ENCODE results near the gene CFAP65. TPM values are rescaled to one million over a fixed set of nuclear protein-coding genes. Genes with fewer than 3 reads are reported as not detected.

Gene CFAP65
- total RNA-seq, 2 donors from 2014 or later: not detected

DNA sequence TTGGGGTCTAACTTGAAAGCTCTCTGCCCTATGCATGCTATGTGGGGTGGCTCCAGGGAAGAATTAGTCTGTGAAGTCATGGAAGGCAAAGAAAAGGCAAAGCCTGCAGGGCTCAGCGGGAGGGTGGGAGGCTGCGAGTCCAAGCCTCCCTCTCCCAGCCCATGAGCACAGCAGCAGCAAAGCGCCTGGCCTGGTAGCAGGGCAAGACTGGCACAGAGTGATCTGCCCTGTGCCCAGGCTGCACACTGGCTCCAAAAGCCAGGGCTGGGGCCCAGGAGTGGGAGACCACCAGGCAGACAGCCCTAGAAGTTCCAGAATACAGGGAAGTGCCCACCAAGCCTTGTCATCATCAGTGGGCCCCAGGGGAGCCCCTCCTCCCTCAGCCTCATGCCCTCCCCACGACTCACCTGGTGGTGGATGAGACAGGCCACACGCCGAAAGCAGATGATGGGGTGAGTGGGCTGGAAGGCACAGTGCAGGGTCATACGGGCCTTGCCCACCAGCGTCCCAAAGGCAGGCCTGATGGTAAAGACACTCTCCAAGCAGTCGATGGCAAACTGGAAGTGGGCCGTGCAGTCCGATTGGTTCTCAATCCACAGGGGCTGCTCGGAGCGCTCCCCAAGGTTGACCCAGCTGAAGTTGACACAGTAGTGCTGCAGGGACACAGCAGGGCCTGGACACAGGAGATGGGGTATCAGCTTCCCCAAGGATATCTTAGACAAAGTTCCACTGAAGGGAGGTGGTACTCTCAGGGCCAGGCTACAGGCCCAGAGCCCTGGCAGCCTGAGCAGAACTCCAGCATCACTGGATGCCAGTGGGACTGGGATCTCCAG is 12.1 kb downstream of the CFAP65 start:
- no peaks in the 10 kb centered on the region for H3K9me3 ChIP-seq
- H3K27me3 ChIP-seq: no peaks in the 10 kb centered on the region
- no peak for TF ChIP-seq POLR2A (IDR thresholded peaks at IDR 0.05)
- TF ChIP-seq, protein P1, sequence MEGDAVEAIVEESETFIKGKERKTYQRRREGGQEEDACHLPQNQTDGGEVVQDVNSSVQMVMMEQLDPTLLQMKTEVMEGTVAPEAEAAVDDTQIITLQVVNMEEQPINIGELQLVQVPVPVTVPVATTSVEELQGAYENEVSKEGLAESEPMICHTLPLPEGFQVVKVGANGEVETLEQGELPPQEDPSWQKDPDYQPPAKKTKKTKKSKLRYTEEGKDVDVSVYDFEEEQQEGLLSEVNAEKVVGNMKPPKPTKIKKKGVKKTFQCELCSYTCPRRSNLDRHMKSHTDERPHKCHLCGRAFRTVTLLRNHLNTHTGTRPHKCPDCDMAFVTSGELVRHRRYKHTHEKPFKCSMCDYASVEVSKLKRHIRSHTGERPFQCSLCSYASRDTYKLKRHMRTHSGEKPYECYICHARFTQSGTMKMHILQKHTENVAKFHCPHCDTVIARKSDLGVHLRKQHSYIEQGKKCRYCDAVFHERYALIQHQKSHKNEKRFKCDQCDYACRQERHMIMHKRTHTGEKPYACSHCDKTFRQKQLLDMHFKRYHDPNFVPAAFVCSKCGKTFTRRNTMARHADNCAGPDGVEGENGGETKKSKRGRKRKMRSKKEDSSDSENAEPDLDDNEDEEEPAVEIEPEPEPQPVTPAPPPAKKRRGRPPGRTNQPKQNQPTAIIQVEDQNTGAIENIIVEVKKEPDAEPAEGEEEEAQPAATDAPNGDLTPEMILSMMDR (IDR thresholded peaks at IDR 0.05): no peak
- H3K36me3 ChIP-seq (replicated peaks in 1 of 2; ENCODE audit: insufficient read depth in 1 of 2, low read depth in 2 of 2): no peaks in the 10 kb centered on the region
- no peak overlapping the region for H3K4me3 ChIP-seq
- ATAC-seq (no peak), DNase-seq (no peak)
- H3K27ac ChIP-seq: no peak overlapping the region
- intact Hi-C loops (cut with DNase I): no loop called here
- no peaks in the 10 kb centered on the region for H3K4me1 ChIP-seq
- WGBS, 2 donors: 63 to 69% methylated on average over 5 to 13 of the region's 13 CpGs

DNA sequence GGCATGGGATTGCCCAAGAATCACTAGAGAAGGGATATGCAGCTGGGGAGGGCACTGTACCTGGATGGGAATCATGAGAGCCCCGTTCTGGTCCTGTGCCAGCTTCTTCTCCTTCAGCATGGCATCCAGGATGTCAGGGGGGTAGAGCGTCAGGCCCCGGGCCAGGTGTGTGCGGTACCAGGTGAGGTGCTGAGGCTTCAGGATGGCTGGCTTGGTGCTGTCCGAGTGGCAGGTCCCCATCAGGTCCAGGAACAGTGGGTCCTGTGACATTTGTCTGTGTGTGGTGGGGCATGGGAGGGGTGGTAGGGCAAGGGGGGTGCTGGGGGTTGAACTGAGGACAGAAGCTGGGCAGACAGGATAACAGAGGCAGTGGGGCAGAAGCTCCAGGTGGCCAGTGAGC is 13.2 kb downstream of the CFAP65 start:
- Histone ChIP-seq H3K27ac (no peak overlapping the region), H3K4me1 (no peaks in the 10 kb centered on the region), H3K4me3 (no peak overlapping the region), H3K36me3 (replicated peaks in 1 of 2; ENCODE audit: insufficient read depth in 1 of 2, low read depth in 2 of 2) (no peaks in the 10 kb centered on the region), H3K9me3 (no peaks in the 10 kb centered on the region), H3K27me3 (no peaks in the 10 kb centered on the region)
- WGBS, 2 donors: 60 to 64% methylated on average over 2 to 5 of the region's 5 CpGs
- DNase-seq (no peak), ATAC-seq (no peak)
- TF ChIP-seq, protein P1 (IDR thresholded peaks at IDR 0.05): no peak
- TF ChIP-seq POLR2A (IDR thresholded peaks at IDR 0.05): no peak
- intact Hi-C loops (cut with DNase I): no loop called here

DNA sequence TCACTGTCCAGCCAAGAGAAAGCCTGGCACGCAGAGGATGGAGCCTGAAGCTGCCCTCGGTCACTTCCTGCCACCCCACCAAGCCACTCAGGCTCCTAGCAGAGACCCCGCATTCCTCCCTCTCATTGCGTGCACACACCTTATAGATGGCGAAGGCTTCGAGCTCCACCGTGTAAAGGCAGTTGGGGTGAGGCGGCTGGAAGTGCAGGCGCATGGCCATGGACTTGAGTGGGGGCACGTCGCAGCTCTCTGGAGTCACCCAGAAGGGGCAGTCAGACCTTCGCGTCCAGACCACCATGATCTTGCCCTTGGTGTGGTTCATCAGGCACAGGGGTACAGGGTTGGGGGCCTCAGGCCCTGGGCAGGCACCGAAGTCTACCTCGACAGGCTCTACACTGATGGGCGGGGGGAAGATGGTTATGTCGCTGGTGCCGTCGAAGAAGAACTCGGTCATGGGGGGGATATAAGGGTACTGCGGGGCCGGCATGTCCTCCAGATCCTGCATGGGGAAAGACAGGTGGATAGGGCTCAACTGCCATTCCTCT is 13.7 kb downstream of the CFAP65 start:
- 76 to 82% methylated on average over 12 to 22 of the region's 22 CpGs for WGBS, 2 donors
- no peaks in the 10 kb centered on the region for H3K4me1 ChIP-seq
- no peaks in the 10 kb centered on the region for H3K36me3 ChIP-seq (replicated peaks in 1 of 2; ENCODE audit: insufficient read depth in 1 of 2, low read depth in 2 of 2)

DNA sequence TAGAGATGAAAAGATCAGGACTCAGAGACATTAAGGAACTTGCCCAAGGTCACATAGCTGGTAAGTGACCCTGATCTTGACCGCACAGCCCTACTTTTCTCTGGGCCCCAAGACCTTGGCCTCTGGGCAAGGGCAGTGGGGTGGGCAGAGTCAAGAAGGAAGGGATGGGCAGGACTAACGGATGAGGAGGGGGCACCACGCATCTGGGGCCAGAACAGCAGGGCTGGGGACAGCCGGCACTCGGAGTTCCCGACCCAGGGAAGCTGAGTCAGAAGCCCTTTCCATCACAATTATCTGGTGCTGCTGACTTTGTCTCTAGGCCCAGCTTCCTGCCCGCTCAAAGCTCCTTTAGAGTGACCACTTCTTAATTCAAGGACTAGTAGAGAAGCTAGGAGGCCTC is 14.4 kb downstream of the CFAP65 start:
- DNase-seq: no peak
- Histone ChIP-seq H3K27me3 (no peaks in the 10 kb centered on the region), H3K36me3 (replicated peaks in 1 of 2; ENCODE audit: insufficient read depth in 1 of 2, low read depth in 2 of 2) (no peaks in the 10 kb centered on the region), H3K4me3 (no peak overlapping the region), H3K27ac (no peak overlapping the region), H3K4me1 (no peaks in the 10 kb centered on the region), H3K9me3 (no peaks in the 10 kb centered on the region)
- ATAC-seq: no peak
- TF ChIP-seq, protein P1 (IDR thresholded peaks at IDR 0.05): no peak
- TF ChIP-seq POLR2A (IDR thresholded peaks at IDR 0.05): no peak
- intact Hi-C loops (cut with DNase I): no loop called here
- 72 to 76% methylated on average over 7 of the region's 7 CpGs for WGBS, 2 donors

More for the DNA sequence above, 13.7 kb downstream of the CFAP65 start:
- DNase-seq (no peak), ATAC-seq (no peak)
- intact Hi-C loops (cut with DNase I): no loop called here
- TF ChIP-seq, protein P1 (IDR thresholded peaks at IDR 0.05): no peak
- TF ChIP-seq POLR2A (IDR thresholded peaks at IDR 0.05): no peak
- Histone ChIP-seq H3K27ac (no peak overlapping the region), H3K4me3 (no peak overlapping the region), H3K9me3 (no peaks in the 10 kb centered on the region), H3K27me3 (no peaks in the 10 kb centered on the region)
